Ishikawa (cell line): ENCODE measurements around the gene VWA8.

ENCODE experiments used
- CEBPB ChIP-seq: IDR thresholded peaks from 2 replicates; pipeline ENCODE4 v1.6.1; 2012
- CREB1 ChIP-seq: IDR thresholded peaks from 2 replicates; pipeline ENCODE4 v1.6.1; 2012; ENCODE audit warnings: low read depth
- EGR1 ChIP-seq: IDR thresholded peaks from 2 replicates; pipeline ENCODE4 v1.6.1; 2012
- EP300 ChIP-seq: IDR thresholded peaks from 2 replicates; pipeline ENCODE4 v1.6.1; 2012; ENCODE audit warnings: borderline replicate concordance
- FOXM1 ChIP-seq: IDR thresholded peaks from 2 replicates; pipeline ENCODE4 v1.6.1; 2012; ENCODE audit warnings: low read depth, borderline replicate concordance
- MAX ChIP-seq: IDR thresholded peaks from 2 replicates; pipeline ENCODE4 v1.6.1; 2012
- NFIC ChIP-seq: IDR thresholded peaks from 2 replicates; pipeline ENCODE4 v1.6.1; 2012
- RAD21 ChIP-seq: IDR thresholded peaks from 2 replicates; pipeline ENCODE4 v1.6.1; 2012; ENCODE audit warnings: low read depth
- REST ChIP-seq: IDR thresholded peaks from 2 replicates; pipeline ENCODE4 v1.6.1; 2012; ENCODE audit warnings: low read depth, mild to moderate bottlenecking
- TAF1 ChIP-seq: IDR thresholded peaks from 2 replicates; pipeline ENCODE4 v1.6.1; 2012; ENCODE audit warnings: low read depth, mild to moderate bottlenecking
- TCF12 ChIP-seq: IDR thresholded peaks from 2 replicates; pipeline ENCODE4 v1.6.1; 2012; ENCODE audit warnings: low read depth
- TEAD4 ChIP-seq: IDR thresholded peaks from 2 replicates; pipeline ENCODE4 v1.6.1; 2012
- USF1 ChIP-seq: IDR thresholded peaks from 2 replicates; pipeline ENCODE4 v1.6.1; 2012
- YY1 ChIP-seq: IDR thresholded peaks from 2 replicates; pipeline ENCODE4 v1.6.1; 2012; ENCODE audit warnings: low read depth
- ZBTB7A ChIP-seq: IDR thresholded peaks from 2 replicates; pipeline ENCODE4 v1.6.1; 2012; ENCODE audit warnings: low read depth

VWA8 gene

GRCh38 chr13:41938918-41939317, 22.0 kb downstream of the VWA8 start:
- TF ChIP-seq ZBTB7A = no peak
- no peak for TF ChIP-seq TAF1
- no peak for TF ChIP-seq EP300
- TF ChIP-seq CEBPB = no peak
- no peak for TF ChIP-seq TEAD4
- TF ChIP-seq EGR1 = no peak
- no peak for TF ChIP-seq YY1
- TF ChIP-seq CREB1 = no peak
- no peak for TF ChIP-seq FOXM1
- TF ChIP-seq TCF12 = no peak
- no peak for TF ChIP-seq USF1
- TF ChIP-seq REST = no peak
- TF ChIP-seq RAD21 = no peak
- no peak for TF ChIP-seq MAX

GRCh38 chr13:41937388-41937787, 23.5 kb downstream of the VWA8 start:
- no peak for TF ChIP-seq ZBTB7A
- TF ChIP-seq EGR1 = no peak
- no peak for TF ChIP-seq CREB1
- no peak for TF ChIP-seq NFIC
- no peak for TF ChIP-seq CEBPB
- no peak for TF ChIP-seq FOXM1
- no peak for TF ChIP-seq TCF12
- TF ChIP-seq YY1 = no peak
- TF ChIP-seq USF1 = no peak

GRCh38 chr13:41935501-41935900, 25.4 kb downstream of the VWA8 start:
- no peak for TF ChIP-seq ZBTB7A
- TF ChIP-seq REST = no peak
- TF ChIP-seq MAX = no peak
- no peak for TF ChIP-seq USF1
- TF ChIP-seq TEAD4 = no peak
- no peak for TF ChIP-seq YY1
- TF ChIP-seq FOXM1 = no peak
- no peak for TF ChIP-seq CREB1
- TF ChIP-seq NFIC = no peak
- no peak for TF ChIP-seq EP300
- TF ChIP-seq RAD21 = no peak
- TF ChIP-seq TCF12 = no peak
- TF ChIP-seq EGR1 = no peak
- TF ChIP-seq CEBPB = no peak
- no peak for TF ChIP-seq TAF1

- no peak for TF ChIP-seq MAX
- no peak for TF ChIP-seq ZBTB7A
- TF ChIP-seq REST = no peak
- TF ChIP-seq YY1 = no peak
- no peak for TF ChIP-seq CEBPB
- no peak for TF ChIP-seq TEAD4
- no peak for TF ChIP-seq TAF1
- TF ChIP-seq NFIC = no peak
- no peak for TF ChIP-seq CREB1
- TF ChIP-seq FOXM1 = no peak
These were observed 25.9 kb downstream of the VWA8 start for GRCh38 chr13:41934994-41935393.
